G401.6 (cell line): ENCODE data around the gene ACIN1.

Source experiments
- FAIRE-seq: peaks from 2 replicates; lab custom pipeline; 2012; peaks lifted over from hg19 to GRCh38; lab: Jason Lieb, UNC

The ACIN1 gene

GRCh38 chr14:23042162-23042965 lies 52.6 kb downstream of the ACIN1 start, which contains the start of gene PSMB11:
Gene PSMB11 (plus strand): TSS chr14:23042212. CDS start chr14:23042226, 14 bp downstream.
- no peak for FAIRE-seq

DNA sequence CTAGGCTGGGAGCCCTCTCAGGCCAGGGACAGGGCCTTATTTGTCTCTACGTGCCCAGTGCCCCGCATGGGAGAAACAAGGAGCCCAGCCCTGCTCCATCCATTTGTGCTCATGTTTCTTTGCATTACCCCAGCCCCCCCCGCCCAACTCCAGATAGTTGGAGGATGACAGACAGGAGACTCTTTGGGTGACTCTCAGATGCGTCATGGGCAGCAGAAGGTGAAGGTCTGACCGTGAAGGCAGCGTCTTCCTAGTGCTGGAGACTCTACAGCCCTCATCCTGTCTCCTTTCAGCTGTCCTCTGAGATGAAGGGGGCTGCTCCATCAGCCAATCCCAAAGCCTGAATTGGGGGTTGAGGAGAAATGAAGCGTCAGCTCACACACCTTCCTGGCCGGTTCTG lies 53.2 kb downstream of the ACIN1 start:
- FAIRE-seq, result no peak

DNA sequence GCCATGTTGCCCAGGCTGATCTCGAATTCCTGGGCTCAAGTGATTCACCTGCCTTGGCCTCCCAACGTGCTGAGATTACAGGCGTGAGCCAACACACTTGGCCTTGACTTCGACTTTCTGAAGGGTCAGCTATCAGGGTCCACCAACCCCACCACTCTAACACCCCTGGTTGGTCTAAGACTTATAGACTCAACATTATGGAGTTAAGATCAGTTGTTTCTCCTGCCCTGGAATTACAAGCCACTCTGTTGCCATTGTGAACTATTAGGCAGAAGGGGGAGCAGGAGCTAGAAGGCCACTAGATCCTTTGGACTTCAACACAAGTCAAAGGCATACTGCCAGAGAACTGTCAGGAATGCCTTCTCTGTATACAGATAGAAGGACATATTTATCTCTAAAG lies 54.8 kb downstream of the ACIN1 start:
- FAIRE-seq, result no peak

DNA sequence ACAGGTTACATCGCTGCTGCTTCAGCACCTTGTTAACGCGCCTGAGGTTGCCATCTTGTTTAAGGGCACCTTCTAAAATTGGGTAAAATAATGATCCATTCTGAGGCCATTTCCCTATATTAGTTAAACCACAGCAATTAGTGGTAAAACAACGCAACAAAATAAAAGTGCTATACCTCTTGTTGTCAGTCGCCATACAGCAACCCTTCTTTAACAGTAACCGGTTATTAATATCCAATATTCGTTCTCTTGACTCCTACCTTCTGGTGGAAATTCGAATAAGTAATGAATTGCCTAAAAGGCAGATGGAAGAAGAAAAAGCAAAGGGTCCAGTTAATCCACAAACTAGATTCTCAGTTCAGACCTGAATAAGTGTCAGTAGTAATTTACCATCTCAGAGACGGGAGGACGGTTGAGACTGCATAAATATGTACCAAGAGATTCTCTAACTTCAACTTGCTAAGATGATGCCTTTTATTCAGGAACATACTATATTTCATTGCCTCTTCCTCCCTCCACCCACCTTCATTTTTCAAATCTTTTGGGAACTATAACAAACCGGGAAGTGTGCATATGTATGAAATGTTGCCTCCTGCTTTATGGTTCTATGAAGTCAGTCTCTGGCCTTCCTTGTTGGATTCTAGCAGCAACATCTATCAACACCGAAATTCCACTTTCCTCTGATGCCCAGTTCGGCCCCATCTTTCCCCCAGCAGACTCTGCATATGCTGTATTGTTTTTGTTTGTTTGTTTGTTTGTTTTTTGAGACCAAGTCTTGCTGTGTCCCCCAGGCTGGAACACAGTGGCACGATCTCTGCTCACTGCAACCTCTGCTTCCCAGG lies 59.4 kb downstream of the ACIN1 start:
- FAIRE-seq, result no peak

- peak; percentile 95 for FAIRE-seq
Observed at GRCh38 chr14:23034498-23035302, 60.2 kb downstream of the ACIN1 start, which contains the start of gene PSMB5. Gene PSMB5 (minus strand): TSS chr14:23034900. CDS start chr14:23034881, 19 bp downstream.

DNA sequence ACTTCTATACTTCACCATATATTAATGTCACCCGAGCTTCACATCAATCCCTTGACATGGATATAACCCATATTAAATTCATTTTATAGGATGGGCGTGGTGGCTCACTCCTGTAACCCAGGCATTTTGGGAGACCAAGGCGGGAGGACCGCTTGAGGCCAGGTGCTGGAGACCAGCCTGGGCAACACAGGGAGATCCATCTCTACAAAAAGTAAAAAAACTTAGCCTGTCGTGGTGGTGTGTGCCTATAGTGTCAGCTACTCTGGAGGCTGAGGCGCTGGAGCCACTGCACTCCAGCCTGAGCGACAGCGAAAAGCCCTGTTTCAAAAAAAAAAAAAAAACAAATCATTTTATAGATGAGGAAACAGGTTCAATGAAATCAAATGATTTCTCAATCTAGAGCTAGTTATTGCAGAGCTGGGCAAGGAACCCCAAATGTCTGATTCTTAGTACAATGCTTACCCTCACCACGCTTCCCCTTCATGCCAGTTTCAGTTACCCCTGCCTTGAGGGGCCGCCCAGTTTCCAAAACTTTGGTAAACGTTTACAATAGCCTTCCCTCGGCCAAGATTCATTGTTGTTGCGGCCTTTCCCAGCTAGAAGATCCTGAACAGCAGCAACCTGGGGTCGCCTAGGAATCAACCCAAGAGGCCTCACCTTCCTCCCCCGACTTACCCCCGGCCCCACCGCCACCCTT lies 61.0 kb downstream of the ACIN1 start:
- FAIRE-seq, result no peak

- no peak for FAIRE-seq
Observed at GRCh38 chr14:23033251-23033727, 61.6 kb downstream of the ACIN1 start.

DNA sequence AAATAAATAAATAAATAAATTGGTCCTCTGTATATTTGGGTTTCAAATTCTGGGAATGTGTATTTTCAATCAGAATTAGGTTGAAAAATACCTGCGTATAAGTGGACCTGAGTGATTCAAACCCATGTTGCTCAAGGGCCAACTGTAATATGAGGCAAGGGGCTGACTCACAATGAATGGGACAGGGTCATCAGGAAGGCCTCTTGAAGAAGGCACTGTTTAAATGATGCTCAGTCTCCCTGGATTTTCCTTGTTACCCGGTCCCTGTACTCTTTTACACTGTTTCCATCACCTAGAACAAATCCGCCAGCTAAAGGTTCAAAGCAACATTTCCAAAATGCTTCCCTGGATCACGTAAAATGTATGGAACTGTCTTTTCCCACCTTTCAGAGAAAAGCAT lies 64.0 kb downstream of the ACIN1 start:
- no peak for FAIRE-seq

DNA sequence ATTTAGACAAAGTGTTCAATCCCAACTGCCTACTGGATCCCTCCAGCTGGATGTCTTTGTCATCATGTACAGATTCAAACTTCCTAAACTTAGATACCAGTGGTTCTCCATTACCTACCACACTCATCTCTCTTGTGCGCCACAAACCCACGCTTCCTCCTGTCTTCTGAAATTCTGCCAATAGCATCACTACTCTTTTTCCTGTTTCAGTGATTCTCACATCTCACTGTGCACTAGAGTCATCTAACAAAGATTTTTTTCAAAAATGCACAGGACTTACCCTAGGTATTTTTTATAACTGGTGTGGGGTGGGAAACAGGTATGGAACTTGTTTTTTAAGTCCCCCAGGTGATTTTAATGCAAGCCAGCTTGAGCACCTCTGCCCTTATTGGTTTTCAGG lies 66.1 kb downstream of the ACIN1 start:
- no peak for FAIRE-seq

DNA sequence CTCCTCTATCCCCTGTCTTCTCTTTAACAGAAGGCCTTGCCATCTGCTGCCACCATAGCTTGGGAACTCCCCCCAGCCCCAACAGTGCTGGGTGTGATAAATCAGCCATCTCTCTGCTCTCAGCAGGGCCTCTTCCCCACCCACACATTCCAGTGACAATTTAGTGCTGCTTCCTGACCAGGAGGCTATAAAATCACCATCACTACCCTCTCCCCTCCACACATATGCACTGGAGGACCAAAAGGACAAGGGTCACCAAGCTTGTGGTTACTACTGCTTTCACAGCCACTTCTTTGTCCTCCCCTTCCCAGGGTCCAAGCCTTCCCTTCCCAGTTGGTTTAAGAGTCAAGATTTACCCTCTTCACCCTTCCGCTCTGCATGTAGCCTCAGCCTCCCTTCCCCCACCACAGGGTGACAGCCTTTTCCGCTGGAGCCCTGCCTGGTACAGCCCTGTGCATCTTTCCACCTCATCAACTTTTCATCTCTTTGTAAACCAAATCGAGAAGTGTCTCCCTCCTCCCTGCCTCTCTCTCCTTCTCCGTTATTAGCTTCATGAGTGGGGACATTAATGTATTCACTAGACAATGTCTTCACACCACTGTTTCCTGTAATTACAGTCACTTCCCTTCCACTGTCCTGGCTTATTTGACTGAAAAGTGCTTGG lies 69.7 kb downstream of the ACIN1 start:
- FAIRE-seq, result no peak

GRCh38 chr14:23024612-23025075 lies 70.3 kb downstream of the ACIN1 start:
- FAIRE-seq, result no peak

- FAIRE-seq, result no peak
Observed at GRCh38 chr14:23023795-23024152, 71.2 kb downstream of the ACIN1 start.

- FAIRE-seq, result no peak
Observed at GRCh38 chr14:23023022-23023794, 71.7 kb downstream of the ACIN1 start.

DNA sequence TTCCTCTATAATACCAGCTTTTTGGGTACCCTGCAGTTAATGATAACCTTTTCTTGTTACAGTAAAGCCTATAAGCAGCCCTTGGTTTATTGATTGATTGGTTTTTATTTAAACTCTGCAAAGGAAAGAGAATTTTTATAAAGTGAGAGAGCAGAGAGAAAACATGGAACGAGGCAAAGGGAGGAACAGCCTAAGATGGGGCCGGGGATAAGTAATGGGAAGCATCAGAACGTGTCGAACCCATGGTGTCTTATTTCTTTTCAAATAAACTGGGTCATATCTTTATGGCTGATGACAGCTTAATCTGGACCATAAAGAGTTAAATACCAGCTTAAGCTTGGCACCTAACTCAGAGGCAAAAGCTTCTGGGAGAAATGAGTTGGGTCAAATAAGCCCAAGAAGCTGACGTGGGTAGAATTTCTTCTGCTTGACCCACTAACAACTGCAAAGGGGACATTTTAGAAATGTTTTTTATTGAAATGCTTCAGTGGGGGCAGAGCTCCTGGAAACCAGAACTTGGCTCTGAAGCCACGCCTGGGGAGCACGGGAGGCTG lies 73.0 kb downstream of the ACIN1 start:
- FAIRE-seq, result no peak

- no peak for FAIRE-seq
Observed at GRCh38 chr14:23021434-23021833, 73.5 kb downstream of the ACIN1 start.

DNA sequence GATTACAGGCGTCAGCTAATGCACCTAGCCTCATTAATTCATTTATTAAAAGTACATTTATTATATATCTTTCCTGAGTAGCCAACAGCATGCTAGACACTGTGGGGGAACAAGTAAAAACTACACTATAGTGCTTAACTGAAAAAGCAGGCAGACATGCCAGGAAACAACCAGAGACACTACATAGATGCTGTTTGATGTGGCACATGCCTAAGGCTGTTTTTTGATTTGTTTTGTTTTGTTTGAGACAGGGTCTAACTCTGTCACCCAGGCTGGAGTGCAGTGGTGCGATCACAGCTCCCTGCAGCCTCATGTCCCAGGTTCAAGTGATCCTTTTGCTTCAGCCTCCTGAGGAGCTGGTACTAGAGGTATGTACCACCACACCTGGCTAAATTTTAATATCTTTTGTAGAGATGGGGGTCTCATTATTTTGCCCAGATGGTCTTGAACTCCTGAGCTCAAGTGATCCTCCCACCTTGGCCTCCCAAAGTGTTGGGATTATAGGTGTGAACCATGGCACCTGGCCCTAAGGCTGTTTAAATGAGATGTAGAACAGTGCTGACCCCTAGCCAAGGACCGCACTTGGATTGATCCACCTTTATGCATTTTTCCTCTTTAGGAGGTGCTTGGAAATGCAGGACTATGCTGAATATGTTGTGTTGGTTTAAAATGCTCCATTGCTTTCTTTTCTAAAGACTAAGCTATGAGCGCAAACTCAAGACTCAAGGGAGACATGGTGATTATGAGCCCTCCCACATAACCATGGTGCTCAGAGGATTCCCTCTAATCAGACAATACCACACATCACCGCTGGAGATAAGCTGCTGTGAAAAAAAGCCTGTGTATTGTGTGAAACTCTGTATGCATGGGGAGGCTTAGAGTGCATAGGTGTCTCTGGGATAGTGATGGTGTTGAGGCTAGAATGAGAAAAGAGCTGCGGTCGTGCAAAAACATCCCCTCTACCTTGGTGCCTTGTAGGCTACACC lies 74.5 kb downstream of the ACIN1 start:
- no peak for FAIRE-seq

GRCh38 chr14:23018107-23018506 lies 76.8 kb downstream of the ACIN1 start:
- no peak for FAIRE-seq

GRCh38 chr14:23017091-23017490 lies 77.8 kb downstream of the ACIN1 start:
- FAIRE-seq, result no peak

- no peak for FAIRE-seq
Observed at GRCh38 chr14:23015618-23016017, 79.3 kb downstream of the ACIN1 start.
